OCI-LY1 (cell line): ENCODE results near the gene SENP1.

Experiments
- EZH2 ChIP-seq: fragments of 200-600 bp; sonication (generic), shearing (Covaris generic); IDR thresholded peaks from 2 replicates; pipeline ENCODE4 v1.8.0; 2017; ENCODE audit warnings: borderline replicate concordance, mixed run types, mild to moderate bottlenecking, antibody characterized with exemption, low read length, moderate library complexity, mixed read lengths
- TF ChIP-seq, protein P1 (sequence below): fragments of 200-600 bp; sonication (generic), shearing (Covaris generic); IDR thresholded peaks from 2 replicates; pipeline ENCODE4 v1.5.1; 2017; ENCODE audit warnings: mild to moderate bottlenecking, antibody characterized with exemption, low read length, moderate library complexity, mixed read lengths

DNA sequence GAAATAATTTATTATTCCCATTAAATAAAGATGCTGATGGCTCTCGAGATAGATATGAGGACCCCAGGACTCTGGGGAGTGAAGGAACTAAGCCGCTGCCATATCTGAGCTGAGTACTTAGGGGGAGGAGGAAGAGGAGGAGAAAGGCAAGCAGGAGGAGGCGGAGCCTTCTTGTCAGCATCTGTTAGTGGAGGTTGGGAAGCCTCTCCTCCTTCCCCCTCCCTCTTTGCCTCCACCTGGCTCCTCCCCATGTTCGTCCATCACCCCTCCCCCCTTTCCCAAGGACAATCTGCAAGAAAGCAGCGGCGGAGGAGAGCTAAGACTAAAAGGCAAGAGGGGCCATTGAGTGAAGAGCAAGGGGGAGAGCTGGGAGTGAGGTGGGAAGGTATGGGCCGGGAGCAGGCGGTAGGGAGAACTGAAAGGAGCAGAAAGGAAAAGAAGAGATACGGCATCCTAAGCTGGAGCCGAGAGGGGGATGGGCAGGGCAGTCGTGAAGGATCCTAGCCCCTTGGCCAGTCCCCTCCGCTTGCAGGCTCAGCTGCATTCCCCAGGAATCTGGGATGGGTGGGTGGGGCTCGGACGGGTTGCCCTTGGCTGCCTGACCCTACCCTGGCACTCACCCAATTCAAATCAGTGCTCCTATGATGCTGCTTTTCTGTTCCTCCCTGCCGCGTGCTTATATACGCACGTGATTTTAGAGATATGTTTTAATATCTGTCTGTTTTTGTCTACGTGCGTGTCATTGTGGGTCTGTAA, 13.4 kb upstream of the SENP1 start, which contains the start of gene PFKM:
- TF ChIP-seq, protein P1, sequence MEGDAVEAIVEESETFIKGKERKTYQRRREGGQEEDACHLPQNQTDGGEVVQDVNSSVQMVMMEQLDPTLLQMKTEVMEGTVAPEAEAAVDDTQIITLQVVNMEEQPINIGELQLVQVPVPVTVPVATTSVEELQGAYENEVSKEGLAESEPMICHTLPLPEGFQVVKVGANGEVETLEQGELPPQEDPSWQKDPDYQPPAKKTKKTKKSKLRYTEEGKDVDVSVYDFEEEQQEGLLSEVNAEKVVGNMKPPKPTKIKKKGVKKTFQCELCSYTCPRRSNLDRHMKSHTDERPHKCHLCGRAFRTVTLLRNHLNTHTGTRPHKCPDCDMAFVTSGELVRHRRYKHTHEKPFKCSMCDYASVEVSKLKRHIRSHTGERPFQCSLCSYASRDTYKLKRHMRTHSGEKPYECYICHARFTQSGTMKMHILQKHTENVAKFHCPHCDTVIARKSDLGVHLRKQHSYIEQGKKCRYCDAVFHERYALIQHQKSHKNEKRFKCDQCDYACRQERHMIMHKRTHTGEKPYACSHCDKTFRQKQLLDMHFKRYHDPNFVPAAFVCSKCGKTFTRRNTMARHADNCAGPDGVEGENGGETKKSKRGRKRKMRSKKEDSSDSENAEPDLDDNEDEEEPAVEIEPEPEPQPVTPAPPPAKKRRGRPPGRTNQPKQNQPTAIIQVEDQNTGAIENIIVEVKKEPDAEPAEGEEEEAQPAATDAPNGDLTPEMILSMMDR: no peak
- TF ChIP-seq EZH2: no peak
